GM18502 (cell line): ENCODE measurements around the gene EFNA1.
A peak's percentile ranks its signal among the peaks of the same experiment; 100 is the strongest.
"Not testable (repeated sequence)": the region's sequence is repeated elsewhere in the genome, so short reads cannot be mapped to it uniquely, and the experiment has no call there.

Experiments
- ATAC-seq: cut with Tn5 transposase; IDR thresholded peaks from one replicate; pipeline ENCODE4 v1.9.1; 2021; ENCODE audit warnings: mild to moderate bottlenecking; ENCODE audit not compliant: unreplicated experiment, poor library complexity

The EFNA1 gene

GRCh38 chr1:155139895-155140629 lies 12.4 kb downstream of the EFNA1 start, which contains the start of gene DPM3:
Gene DPM3, minus strand, starts transcription at chr1:155140531. Its CDS starts 291 bp downstream, at chr1:155140240.
- ATAC-seq, result peak; percentile 64

- ATAC-seq, result no peak
These were observed 12.9 kb downstream of the EFNA1 start for GRCh38 chr1:155140630-155140953.

GRCh38 chr1:155141749-155142148 lies 14.1 kb downstream of the EFNA1 start:
- ATAC-seq, result no peak

GRCh38 chr1:155145491-155145890 lies 17.8 kb downstream of the EFNA1 start:
- no peak for ATAC-seq

- ATAC-seq, result not testable (repeated sequence)
These were observed 28.4 kb downstream of the EFNA1 start for GRCh38 chr1:155155996-155156643.

GRCh38 chr1:155158991-155159390 lies 31.3 kb downstream of the EFNA1 start:
- no peak for ATAC-seq

GRCh38 chr1:155160128-155160527 lies 32.5 kb downstream of the EFNA1 start:
- ATAC-seq, result no peak

GRCh38 chr1:155162631-155163030 lies 35.0 kb downstream of the EFNA1 start:
- ATAC-seq, result not testable (repeated sequence)

- ATAC-seq, result not testable (repeated sequence)
These were observed 36.1 kb downstream of the EFNA1 start for GRCh38 chr1:155163785-155164184.

- not testable (repeated sequence) for ATAC-seq
These were observed 36.9 kb downstream of the EFNA1 start for GRCh38 chr1:155164625-155165024.

- ATAC-seq, result no peak
These were observed 38.4 kb downstream of the EFNA1 start for GRCh38 chr1:155166051-155166470.

- ATAC-seq, result no peak
These were observed 38.9 kb downstream of the EFNA1 start for GRCh38 chr1:155166471-155167165.

- ATAC-seq, result peak; percentile 55
These were observed 39.8 kb downstream of the EFNA1 start for GRCh38 chr1:155167166-155168104.

GRCh38 chr1:155168105-155168445 lies 40.4 kb downstream of the EFNA1 start:
- ATAC-seq, result not testable (repeated sequence)

- ATAC-seq, result no peak
These were observed 41.0 kb downstream of the EFNA1 start for GRCh38 chr1:155168456-155169210.

GRCh38 chr1:155169541-155169940 lies 41.9 kb downstream of the EFNA1 start:
- ATAC-seq, result no peak

- no peak for ATAC-seq
These were observed 42.6 kb downstream of the EFNA1 start for GRCh38 chr1:155170101-155170785.

- no peak for ATAC-seq
These were observed 43.1 kb downstream of the EFNA1 start for GRCh38 chr1:155170806-155171205.
